ENCODE results near the gene VSTM2L.

Gene VSTM2L

GRCh38 chr20:37920679-37921322 is 17.9 kb downstream of the VSTM2L start:
- no peak for DNase-seq

DNA sequence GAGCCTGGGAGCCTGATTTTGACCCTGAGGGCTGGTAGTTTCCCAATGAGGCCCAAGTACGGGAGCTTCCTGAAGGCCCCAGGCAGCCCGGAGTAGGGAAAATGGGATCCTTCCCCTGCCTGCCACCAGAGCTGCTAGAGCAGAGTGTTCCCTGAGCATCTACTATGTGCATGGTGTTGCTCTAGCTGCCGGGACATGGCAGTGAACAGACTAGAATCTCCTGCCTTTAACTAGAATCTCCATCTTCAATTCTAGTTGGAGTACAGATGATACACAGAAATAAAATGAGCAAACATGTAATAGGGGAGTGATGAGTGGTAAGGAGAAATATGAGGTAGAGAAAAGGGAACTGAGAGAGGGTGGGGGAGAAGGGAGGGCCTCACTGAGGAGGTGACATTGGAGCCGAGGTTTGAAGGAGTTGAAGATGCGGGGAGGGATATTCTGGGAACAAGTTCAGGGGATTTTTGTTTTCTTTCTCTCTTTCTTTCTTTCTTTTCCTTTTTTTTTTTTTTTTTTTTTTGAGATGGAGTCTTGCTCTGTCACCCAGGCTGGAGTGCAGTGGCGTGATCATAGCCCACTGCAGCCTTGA is 18.5 kb downstream of the VSTM2L start:
- no peak for DNase-seq

- no peak for DNase-seq
Measured at GRCh38 chr20:37922016-37922415, 19.1 kb downstream of the VSTM2L start.

- DNase-seq, result no peak
Measured at GRCh38 chr20:37925265-37926165, 22.6 kb downstream of the VSTM2L start.

- DNase-seq, result no peak
Measured at GRCh38 chr20:37926612-37927011, 23.7 kb downstream of the VSTM2L start.

- DNase-seq, result no peak
Measured at GRCh38 chr20:37927410-37928095, 24.6 kb downstream of the VSTM2L start.

DNA sequence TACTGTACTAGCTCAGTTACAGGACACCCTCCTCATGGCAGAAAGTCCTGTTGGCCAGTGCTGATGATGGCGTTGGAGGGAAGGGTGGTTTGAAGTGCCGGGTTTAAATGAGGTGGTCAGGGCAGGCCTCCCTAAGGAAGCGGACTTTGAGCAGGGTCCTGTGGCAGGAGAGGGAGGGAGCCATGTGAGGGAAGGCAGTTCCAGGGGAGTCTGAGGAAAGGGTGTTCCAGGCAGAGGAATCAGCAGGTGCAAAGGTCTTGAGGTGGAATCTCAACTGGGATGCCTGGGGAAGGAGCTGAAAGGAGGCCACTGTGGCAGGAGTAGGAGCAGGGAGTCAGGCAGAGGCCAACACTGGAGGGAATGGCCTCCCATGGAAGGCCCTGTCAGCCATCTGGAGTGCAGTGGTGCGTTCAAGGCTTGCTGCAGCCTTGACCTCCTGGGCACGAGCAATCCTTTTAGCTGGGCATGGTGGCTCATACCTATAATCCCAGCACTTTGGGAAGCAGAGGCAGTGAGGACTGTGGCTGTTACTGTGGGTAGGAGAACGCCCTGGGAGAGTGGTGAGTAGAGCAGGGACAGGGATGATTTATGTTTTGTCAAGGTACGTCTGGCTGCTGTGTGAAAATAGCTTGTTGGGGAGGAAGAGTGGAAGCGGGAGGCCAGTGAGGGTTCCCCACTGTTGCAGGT is 26.2 kb downstream of the VSTM2L start:
- DNase-seq, result no peak

- no peak for DNase-seq
Measured at GRCh38 chr20:37929683-37930014, 26.7 kb downstream of the VSTM2L start.

GRCh38 chr20:37931153-37931922 is 28.4 kb downstream of the VSTM2L start:
- no peak for DNase-seq

DNA sequence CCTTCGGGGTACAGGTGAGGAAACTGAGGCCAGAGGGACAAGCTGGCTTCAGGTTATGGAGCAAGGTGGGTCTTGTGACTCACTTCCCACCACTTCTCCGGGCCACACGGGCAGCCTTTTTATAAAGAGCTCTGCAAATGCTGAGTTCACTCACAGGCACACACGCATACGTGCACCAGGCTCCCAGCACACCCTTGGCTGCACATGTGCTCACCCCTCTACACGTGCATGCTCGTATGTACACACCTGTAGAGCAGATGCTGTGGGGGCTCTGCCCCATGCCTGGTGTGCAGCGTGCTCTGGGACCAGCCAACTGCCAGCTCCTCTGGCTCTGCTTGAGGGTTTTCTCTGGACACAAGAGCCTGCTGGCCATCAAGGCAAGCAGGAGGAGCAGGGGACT is 29.1 kb downstream of the VSTM2L start:
- DNase-seq, result no peak

GRCh38 chr20:37932919-37933318 is 30.0 kb downstream of the VSTM2L start:
- no peak for DNase-seq

DNA sequence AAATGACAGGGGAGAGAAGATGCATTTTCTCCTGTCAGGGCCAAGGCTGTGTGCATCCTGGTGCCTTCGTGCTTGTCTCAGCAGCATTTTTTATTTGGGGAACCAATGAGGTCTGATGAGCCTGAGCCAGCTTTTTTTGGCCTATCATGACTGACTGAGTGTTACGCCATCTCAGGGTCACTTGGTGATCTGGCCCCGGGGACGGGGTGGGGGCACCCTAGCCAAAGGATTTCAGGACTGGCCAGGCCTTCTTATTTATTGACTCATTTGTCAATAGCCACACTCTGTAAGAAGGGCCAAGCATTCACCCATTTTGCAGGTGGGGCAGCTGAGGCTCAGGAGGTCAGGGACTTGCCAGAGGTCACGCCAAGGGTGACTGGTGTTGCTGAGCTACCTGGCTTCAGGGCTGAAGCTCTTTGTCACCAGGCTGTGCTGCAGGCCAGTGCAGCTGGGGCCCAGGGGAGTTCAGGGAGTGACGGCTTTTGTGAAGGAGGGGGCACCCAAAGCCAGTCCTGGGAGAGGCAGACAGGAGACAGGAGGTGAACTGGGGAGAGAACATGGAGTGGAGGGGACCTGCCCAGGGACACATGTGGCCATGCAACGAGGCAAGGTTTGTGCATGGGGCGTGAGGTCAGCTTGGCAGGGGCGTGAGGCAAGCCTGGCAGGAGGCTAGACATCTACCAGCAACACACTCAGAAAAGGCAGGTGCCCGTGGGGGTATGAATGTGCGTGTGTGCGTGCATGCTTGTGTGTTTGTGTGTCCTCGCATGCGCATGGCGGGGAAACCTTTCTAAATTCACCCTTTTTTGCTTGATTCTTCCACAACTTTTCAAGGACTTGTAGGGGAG is 31.1 kb downstream of the VSTM2L start:
- DNase-seq, result no peak

- no peak for DNase-seq
Measured at GRCh38 chr20:37934634-37935375, 31.9 kb downstream of the VSTM2L start.

- no peak for DNase-seq
Measured at GRCh38 chr20:37935435-37935834, 32.5 kb downstream of the VSTM2L start.

DNA sequence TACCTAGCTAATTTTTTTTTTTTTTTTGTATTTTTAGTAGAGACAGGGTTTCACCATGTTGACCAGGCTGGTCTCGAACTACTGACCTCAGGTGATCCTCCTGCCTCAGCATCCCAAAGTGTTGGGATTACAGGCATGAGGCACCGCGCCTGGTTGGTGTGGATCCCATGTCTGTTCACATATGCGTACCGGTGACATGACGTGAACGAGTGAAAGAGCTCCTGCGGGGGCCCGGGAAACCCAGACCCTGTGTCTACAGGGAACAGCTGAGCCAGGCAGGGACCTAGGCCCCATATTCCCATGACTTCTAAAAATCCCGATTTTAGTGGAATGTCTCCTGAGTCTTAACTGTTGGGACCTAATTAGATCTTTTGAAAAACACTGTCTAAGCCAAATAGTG is 33.1 kb downstream of the VSTM2L start:
- no peak for DNase-seq

- DNase-seq, result no peak
Measured at GRCh38 chr20:37936451-37936850, 33.5 kb downstream of the VSTM2L start.

DNA sequence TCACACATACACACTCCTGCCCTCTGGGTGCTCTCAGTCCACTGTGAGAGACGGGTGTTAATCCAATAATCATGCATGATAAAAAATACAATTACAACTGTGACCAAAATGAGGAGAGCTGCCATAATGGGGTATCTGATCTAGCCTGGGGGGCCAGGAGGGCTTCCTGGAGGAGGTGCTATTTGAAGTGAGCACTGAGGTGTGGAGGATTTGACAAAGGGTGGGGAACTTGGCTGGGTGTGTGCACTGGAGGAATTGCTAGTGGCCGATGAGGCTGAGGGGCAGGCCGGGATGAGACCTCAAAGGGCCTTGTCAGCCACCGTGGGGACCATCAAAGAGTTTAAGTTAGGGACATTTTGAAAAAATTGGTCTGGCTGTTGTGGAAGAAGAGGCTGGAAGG is 34.8 kb downstream of the VSTM2L start:
- DNase-seq, result no peak

GRCh38 chr20:37938181-37938750 is 35.3 kb downstream of the VSTM2L start:
- no peak for DNase-seq

GRCh38 chr20:37938954-37939353 is 36.0 kb downstream of the VSTM2L start:
- no peak for DNase-seq
